ENCODE measurements around the gene RNF14. TPM values are rescaled to one million over a fixed set of nuclear protein-coding genes. Genes with fewer than 3 reads are reported as not detected.
A peak's percentile ranks its signal among the peaks of the same experiment; 100 is the strongest.

Gene RNF14
- total and polyA plus RNA-seq, 2 donors (not counting 3 experiments of a cell fraction or from before 2014, with no cell fraction given) = 23.5 to 55.9 TPM

- H3K27me3 ChIP-seq (ENCODE audit: control insufficient read depth in 2 of 2, insufficient read depth in 2 of 2, low read length in 2 of 2) = no peaks in the 10 kb centered on the region
- DNase-seq (ENCODE audit: low read depth, low spot score) (no peak), FAIRE-seq (no peak)
- H3K79me2 ChIP-seq (ENCODE audit: control insufficient read depth, insufficient read depth, low read length) = no peaks in the 10 kb centered on the region
- no peak overlapping the region for H2AFZ ChIP-seq (ENCODE audit: low read depth, low read length)
- no peaks in the 10 kb centered on the region for H4K20me1 ChIP-seq (replicated peaks; ENCODE audit: control insufficient read depth, extremely low read depth, insufficient read depth, low read length)
- POLR2A ChIA-PET = interaction anchor here (1.1 kb wide), 1 partner anchor 14 kb away, joined by 3 read pairs; the partner anchor contains the start of gene PCDH12
- peaks cover 0 to 5% of the 10 kb centered on the region in 2 experiments for H3K36me3 ChIP-seq (ENCODE audit: control insufficient read depth in 2 of 2, extremely low read depth in 1 of 2, insufficient read depth in 2 of 2, low read length in 2 of 2)
- H3K27ac ChIP-seq (ENCODE audit: insufficient read depth, low read depth, low read length) = no peak overlapping the region
- H3K9me3 ChIP-seq (replicated peaks; ENCODE audit: control insufficient read depth, insufficient read depth, low read length) = no peaks in the 10 kb centered on the region
- CTCF ChIA-PET = interaction anchor here (0.7 to 10.9 kb wide), 6 partner anchors 13 to 251 kb away, joined by 3 to 244 read pairs (median 4); partner anchors contain the start of gene PCDH12
- intact Hi-C loops (cut with micrococcal nuclease) = no loop called here
- H3K4me1 ChIP-seq (ENCODE audit: control insufficient read depth, extremely low read depth, insufficient read depth, low read length) = peaks cover 46% of the 10 kb centered on the region
- H3K4me2 ChIP-seq (ENCODE audit: insufficient read depth, low read length) = no peak overlapping the region
- no TSS peak for BruUV-seq (replicated peaks)
- H3K9me1 ChIP-seq (replicated peaks; ENCODE audit: control insufficient read depth, extremely low read depth, insufficient read depth, low read length) = no peaks in the 10 kb centered on the region
- no peak overlapping the region for H3K4me3 ChIP-seq (replicated peaks in 1 of 3; ENCODE audit: insufficient read depth in 1 of 3, low read depth in 1 of 3, low read length in 3 of 3)
- H3K9ac ChIP-seq (replicated peaks; ENCODE audit: extremely low read depth, insufficient read depth, low read length) = no peak overlapping the region
- dilution Hi-C loops (cut with MboI; ENCODE audit: extremely low pct_ligation_motif_present, low sequenced_read_pairs) = no loop called here
- no peak for TF ChIP-seq MAX (IDR thresholded peaks at IDR 0.05; ENCODE audit: insufficient read depth, insufficient read length)
- TF ChIP-seq POLR2A (IDR thresholded peaks at IDR 0.05; ENCODE audit: low read depth, low read length) = peak; percentile 16
- TF ChIP-seq CTCF (IDR thresholded peaks at IDR 0.05; ENCODE audit: extremely low read depth in 1 of 2, insufficient read depth in 1 of 2, low read depth in 1 of 2, low read length in 2 of 2) = no peak
- TF ChIP-seq POLR2AphosphoS5 (IDR thresholded peaks at IDR 0.05; ENCODE audit: insufficient read depth, low read depth, low read length) = peak; percentile 7
- TF ChIP-seq FOS (IDR thresholded peaks at IDR 0.05; ENCODE audit: borderline replicate concordance, insufficient read depth, low read length) = no peak
These were observed 24.8 kb upstream of the RNF14 start for GRCh38 chr5:141944076-141944475.

Data from endothelial cell of umbilical vein (primary cell).